GM21447 (cell line): ENCODE results near the gene ING1.
"Not testable (repeated sequence)": the region's sequence is repeated elsewhere in the genome, so short reads cannot be mapped to it uniquely, and the experiment has no call there.

Experiments
- ATAC-seq: cut with Tn5 transposase; IDR thresholded peaks from one replicate; pipeline ENCODE4 v1.9.1; 2021; ENCODE audit not compliant: unreplicated experiment

Gene ING1, protein sequence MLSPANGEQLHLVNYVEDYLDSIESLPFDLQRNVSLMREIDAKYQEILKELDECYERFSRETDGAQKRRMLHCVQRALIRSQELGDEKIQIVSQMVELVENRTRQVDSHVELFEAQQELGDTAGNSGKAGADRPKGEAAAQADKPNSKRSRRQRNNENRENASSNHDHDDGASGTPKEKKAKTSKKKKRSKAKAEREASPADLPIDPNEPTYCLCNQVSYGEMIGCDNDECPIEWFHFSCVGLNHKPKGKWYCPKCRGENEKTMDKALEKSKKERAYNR

DNA sequence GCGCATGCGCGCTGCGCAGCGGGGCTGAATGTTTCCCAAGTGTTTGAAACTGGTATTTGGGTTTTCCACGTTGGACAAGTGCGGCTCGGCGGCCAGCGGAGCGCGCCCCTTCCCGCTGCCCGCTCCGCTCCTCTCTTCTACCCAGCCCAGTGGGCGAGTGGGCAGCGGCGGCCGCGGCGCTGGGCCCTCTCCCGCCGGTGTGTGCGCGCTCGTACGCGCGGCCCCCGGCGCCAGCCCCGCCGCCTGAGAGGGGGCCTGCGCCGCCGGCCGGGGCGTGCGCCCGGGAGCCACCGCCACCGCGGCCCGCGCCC, at the start of gene ING1:
Gene ING1, plus strand, starts transcription at position 59 of the 311 bp plus-strand sequence. CDS start 450 bp downstream, outside the sequence.
- ATAC-seq = no peak

DNA sequence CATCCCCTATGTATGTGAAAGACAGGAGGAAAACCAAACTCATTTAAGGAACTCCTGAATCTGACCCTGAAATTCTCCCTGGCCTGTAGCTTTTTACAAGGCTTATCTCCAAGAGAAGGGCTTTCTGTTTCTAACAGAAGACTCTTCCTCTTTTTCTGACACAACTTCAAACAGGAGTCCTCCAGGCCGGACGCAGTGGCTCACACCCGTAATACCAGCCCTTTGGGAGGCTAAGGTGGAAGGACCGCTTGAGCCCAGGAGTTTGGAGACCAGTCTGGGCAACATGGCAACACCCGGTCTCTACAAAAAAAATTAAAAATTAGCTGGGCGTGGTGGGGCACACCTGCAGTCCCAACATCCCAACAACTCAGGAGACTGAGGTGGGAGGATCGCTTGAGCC, 49.5 kb upstream of the ING1 start:
- ATAC-seq = no peak

DNA sequence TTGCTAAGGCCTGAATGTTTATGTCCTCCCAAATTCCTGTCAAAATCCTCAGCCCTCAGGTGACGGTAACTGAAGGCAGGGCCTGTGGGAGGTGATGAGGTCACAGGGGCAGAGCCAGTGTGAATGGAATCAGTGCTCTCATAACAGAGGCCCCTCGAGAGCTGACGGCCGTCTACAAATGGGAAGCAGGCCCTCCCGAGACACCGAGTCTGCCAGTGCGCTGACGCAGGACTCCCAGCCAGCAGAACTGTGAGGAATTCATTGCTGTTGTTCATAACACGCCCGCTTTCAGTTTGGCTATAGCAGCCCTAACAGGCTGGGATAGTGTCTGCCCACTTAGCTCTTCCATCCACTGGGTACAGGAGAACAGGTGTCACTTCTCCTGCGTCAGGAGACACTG, 48.8 kb upstream of the ING1 start:
- ATAC-seq = no peak

DNA sequence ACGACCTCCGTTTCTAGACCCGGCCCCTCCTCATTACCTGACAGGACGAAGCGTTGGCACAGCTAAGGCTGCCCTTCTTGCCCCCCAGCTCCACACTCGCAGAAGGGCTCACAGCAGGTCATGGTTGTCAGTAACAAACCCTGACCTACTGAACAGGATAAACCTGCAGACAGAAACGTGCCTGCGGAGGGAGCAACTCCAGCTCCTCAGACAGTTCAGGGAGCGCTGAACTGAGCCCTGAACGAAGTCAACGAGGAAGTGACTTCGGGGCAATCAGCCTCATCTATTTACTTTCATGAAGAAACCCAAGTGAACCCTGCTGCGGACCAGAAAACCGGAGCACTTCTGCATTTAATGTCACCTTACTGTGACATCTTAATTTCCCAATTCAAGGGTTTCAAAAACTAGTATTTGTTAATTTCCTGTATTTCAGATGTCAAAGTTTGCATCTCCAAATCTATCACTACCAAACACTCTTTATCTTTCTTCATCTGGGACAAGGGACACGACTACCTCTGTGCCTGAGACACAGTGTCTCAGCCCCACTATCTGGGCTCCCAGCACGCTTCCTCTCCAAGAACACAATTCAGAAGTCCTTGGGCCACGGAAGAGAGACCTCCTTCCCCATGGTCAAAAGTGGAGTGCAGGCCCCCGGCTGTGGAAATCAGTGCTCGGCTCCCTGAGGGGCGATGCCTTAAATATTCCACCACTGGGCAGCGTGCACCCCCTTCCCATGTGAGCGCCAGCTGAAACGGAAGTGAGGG, 47.8 kb upstream of the ING1 start:
- ATAC-seq = no peak

DNA sequence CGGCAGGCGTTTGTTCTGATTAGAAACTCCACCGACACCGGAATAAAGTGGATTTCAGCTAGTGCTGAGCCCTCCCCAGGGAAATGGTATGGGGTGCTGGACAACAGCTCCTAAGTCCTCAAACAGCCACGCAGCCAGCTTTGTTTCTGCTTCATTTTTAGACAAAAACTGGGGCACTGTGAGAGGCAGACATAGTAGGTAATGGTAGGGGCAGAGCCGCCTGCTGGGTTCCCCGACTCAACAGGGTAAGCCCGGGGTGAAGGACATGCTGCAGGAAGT, 47.3 kb upstream of the ING1 start:
- no peak for ATAC-seq

DNA sequence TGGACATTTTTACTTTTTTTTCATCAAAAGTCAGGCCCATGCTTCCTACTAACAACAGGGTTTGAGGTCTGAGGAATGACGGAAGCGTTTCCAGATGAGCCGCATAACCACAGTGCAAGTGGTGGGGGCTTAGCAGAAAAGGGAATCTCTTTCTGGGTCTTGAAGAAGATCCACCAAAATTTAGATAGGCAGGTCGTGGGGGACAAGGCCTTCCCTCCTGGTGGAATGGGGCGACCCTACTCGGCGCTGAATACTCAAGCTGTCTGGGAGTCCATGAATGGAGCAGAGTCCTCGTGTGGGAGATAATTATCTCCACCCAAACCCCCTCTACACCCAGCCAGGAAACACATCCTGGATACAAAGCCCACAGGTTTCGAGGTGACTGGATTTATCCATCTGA, 44.5 kb upstream of the ING1 start:
- no peak for ATAC-seq

DNA sequence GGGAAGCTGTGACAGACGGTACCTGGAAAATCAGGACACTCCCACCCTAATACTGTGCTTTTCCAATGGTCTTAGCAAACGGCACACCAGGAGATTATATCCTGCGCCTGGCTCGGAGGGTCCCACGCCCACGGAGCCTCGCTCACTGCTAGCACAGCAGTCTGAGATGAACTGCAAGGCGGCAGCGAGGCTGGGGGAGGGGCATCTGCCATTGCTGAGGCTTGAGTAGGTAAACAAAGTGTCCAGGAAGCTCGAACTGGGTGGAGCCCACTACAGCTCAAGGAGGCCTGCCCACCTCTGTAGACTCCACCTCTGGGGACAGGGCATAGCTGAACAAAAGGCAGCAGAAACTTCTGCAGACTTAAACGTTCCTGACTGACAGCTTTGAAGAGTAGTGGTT, 43.7 kb upstream of the ING1 start:
- not testable (repeated sequence) for ATAC-seq

DNA sequence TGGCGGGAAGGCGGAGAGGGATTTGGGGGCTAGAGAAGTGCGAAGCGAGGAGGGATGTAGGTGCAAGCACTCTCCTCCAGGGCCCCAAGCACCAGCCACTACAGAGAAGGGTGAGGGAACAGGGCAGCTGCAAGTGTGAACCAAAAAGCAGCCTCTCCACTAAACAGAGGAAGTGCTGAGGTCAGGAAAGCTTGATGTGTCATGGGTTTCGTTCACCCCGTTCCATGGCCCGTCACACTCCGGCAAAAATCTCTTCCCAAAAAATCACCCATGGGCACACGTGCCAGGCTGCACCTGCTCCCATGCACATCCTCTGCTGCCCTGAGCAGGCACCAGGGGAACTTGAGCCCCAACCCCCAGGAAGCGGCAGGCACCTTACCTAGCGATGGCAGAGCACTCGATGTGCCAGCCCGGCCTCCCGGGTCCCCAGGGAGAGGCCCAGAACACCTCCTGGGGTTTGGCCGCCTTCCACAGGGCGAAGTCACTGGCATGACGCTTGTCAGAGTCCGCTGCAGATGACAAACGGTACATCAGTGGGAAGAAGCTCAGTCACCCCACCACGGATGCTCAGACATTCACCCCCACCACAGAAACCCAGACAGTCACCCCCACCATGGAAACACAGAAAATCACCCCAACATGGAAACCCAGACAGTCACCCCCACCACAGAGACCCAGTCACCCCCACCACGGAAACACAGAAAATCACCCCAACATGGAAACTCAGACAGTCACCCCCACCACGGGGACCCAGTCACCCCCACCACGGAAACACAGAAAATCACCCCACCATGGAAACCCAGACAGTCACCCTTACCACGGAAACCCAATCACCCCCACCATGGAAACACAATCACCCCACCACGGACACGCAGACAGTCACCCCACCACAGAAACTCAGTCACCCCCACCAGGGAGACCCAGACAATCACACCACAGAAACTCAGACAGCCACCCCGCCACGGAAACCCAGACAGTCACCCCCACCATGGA, 36.6 kb upstream of the ING1 start:
- ATAC-seq = peak; percentile 74

DNA sequence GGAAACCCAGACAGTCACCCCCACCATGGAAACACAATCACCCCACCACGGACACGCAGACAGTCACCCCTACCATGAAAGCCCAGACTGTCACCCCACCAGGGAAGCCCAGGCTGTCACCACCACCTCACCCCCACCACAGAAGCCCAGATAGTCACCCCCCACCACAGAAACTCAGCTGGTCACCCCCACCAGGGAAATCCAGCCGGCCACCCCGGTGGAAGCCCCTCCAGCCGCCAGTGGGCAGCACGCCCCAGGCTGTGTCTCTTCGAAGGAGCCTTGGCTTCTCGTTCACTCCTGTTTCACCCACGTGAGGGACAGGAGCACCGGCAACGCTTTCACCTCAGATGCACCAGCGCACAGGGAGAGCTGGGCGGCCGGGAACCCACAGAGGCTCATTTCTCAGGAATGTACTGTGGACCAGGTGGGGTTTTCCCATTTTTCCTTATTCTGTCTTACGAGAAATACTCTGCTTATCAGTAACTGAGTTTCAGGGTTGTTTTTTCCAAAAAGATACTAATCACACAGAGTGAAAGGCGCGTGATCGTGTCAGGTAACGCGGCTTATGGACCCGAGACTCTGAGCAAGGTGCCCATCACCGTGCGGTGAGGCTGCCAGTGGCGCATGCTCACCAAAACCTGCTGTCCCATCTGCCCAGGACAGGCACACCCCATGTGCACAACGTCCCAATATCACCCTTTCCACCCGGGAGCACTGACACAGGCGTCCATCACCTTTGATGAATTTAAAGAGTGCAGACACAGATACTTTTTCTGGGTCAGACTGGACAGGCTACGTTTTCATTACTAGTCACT, 35.6 kb upstream of the ING1 start:
- ATAC-seq = no peak

DNA sequence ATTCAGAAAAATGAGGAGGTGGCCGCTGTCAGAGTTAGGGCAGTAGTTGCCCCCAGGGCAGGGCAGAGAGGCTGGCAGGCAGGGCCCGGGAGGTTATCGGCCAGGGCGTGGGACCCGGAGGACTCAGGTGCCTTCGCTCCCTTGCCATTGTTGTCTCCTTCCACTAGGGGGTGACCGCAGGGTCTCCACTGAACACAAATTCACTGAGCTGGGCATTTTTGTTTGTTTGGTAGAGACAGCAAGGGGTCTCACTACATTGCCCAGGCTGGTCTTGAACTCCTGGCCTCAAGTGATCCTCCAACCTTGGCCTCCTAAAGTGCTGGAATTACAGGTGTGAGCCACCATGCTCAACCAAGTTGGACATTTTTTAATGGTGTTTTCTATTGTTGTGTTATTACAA, 32.6 kb upstream of the ING1 start:
- no peak for ATAC-seq

DNA sequence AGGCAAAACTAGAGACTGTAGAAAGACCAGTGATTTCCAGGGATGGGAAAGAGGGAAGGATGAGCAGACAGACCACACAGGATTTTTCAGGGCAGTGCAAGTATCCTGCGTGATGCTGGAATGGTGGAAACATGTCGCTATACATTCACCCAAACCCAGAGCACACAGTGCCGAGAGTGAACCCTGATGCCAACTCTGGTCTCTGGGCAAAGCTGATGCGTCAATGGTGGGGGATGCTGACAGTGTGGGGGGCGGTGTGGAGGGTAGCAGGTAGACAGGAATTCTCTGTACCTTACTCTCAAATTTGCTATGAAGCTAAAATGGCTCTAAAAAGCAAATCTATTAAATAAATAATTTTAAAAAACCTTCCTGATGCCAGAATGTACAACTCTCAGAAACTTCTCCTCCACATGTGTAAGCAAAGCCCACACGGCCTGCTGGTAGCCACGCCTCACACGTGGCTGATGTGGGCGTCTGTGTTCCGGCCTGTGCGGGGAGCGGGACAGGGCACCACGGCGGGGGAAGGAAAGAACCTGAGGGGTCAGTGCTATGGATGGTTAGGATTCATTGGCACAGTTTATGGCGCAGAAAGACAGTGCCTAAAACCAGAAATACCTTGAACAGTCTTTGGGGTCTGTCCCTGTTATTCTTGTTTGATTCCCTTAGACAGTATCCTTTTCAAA, 31.5 kb upstream of the ING1 start:
- ATAC-seq = no peak

DNA sequence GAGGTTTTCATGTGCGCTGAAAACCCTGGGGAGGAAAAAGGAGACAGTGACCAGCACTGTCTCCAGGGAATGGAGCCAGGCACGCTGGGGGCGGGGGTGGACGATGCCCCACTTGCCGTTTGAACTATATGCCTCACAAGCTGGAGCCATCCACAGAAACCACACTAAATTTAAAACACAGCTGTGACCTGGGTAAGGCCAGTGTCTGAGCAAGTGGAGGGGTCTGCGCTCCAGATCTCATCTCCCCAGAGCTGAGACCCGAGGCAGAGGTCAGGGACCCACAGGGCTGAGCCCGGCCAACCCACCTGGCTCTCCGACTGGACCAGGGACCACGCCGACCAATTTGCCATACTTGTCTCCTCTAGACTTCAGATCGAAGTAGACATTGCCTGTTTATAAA, 30.8 kb upstream of the ING1 start:
- ATAC-seq = no peak

DNA sequence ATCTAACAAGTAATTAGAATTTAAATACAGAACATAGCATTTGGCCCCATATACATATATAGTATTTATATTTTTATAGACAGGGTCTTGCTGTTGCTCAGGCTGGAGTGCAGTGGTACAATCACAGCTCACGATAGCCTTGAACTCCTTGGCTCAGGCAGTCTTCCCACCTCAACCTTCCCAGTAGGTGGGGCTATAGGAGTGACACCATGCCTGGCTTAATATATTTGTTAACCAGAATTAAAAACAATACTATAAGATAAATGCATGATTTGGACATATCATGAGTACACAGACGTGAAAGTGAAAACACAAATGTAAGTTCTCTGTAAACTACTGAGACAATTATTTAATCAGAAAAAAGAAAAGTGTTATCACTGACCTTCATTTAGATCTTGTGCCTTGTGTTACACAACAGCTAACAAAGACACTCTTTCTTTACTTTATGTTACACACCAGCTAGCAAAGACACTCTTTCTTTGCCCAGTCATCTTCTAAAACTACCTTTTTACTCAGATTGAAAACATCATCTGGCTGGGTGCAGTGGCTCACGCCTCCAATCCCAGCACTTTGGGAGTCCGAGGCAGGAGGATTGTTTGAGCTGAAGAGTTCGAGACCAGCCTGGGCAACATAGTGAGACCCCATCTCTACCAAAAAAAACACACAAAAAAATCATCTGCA, 30.2 kb upstream of the ING1 start:
- ATAC-seq = no peak

DNA sequence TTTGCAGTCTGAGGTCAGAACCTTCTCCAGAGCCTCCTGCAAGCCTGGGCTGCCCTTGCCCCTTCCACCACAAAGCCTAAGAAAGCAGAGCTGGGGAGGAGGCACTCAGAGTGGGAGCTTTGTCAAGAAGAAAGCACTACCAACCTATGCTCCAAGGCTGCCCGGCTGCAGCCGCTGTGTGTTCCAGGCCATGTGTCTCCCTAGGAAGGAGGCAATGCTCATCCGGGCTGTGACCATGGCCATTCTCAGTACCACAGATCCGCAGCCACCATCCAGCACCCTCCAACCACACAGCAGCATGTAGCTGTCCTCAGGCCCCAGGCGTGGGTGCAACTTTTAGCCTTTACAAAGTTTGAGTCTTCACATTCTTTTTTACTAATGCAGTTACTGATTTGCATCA, 29.6 kb upstream of the ING1 start:
- no peak for ATAC-seq

DNA sequence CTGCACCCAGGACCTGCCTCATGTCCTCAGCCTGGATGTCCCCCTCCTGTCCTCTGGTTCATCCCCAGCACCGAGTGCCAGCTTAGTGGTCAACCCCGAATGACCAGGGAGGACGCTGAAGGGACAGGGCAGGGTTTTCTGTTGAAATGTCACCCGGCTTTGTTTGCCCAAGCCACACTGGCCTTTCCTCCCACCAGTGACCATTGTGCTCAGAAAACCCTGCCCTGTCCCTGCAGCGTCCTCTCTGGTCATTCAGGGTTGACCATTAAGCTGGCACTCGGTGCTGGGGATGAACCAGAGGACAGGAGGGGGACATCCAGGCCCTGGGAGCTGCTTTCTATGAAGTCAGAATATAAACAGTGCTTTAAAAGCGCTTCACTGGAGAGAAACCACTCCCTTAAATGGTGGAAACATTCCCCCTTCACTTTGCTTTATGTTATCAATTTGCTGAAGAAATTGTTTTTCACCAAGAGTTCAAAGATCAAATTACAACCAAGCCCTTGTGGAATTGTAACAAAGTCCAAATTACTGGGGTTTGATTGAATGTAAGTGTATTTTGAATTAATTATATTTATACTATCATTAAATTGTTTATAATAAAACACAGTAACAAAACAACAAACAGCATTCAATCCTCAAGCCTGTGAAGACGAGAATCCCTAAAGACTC, 29.0 kb upstream of the ING1 start:
- no peak for ATAC-seq

DNA sequence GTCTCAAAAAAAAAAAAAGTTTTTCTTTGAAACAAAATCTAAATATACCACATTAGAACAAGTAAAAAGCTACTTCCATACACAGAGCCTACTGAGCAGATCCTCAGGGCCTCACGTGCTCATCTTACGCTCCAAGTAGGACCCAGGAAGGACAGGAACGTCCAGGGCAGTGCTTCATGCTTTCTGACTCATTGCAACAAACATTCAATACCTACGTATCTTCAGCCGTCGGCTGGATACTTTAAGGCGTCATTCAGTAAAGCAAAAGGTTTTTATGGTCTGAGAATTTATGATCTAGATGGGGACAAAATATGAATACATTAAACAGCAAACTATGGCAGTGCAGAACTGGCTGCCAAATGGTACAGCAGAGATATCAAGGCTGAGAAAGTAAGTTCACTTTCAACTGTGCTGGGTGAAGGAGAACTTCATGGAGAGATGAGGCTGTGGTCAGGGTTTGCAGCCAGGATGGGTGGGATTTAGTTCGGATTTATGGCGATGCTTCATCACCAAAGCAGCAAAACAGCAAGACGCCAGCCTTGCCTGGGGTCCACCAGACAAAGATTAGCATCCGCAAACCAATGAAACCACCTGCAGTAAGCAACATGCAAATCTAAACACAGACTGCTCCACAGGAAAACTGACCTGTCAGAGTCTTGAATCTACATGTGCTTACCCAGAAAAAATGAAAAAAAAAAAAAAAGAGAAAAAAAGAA, 28.0 kb upstream of the ING1 start:
- ATAC-seq = no peak

DNA sequence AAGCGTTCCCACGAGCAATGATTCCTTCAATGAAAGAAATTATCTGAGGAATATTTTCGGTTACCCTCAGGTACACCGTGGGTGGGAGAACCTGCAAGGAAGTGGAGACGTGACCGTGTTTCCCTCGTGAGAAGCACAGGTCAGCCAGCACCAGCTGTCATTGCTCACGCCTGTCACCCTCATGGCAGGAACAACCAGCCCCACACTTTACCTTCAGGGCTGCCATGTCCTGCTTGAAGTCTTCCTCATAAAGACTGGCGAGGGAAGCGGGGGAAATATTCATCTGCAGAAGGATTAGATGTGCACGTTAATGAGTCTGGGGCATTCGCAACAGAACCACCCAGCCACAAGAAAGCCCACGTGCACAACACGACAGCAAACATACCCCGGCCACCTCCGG, 25.8 kb upstream of the ING1 start:
- ATAC-seq = no peak

DNA sequence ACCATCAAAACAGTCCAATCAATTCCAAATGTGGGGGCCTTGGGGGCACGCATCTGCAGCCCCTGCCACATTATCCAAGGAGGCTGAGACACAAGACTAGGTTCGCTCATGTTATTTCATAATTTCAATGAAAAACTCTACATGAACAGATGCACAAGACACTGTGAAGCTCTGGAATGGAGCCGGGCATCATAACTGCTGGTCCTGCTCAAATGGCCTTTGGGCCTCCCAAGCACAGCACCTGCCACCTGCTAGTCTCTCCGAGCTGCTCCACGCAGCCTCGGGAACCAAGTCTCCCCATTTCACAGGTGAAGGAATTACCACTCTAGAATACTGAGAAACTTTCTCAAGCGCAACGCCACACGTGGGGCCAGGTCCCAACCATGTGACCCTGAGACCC, 24.5 kb upstream of the ING1 start:
- no peak for ATAC-seq

DNA sequence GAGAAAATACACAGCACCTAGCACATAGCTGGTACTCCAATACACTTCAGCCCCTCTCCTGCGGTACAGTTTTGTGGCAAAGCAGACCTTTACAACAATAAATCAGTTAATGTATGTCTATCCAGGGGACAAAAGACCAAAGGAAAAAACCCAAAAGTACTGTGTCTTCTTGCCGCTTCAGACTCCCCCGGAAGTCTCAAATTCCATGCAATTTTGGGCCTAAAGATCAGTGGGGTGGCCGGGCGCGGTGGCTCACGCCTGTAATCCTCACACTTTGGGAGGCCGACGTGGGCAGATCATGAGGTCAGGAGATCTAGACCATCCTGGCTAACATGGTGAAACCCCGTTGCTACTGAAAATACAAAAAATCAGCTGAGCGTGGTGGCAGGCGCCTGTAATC, 23.8 kb upstream of the ING1 start:
- no peak for ATAC-seq
